Measurements from ENCODE around the gene FOXO1.

Gene FOXO1

GRCh38 chr13:40572961-40573360 lies 93.5 kb downstream of the FOXO1 start:
- no peak for DNase-seq

GRCh38 chr13:40571338-40571963 lies 95.0 kb downstream of the FOXO1 start:
- no peak for DNase-seq

- DNase-seq, result no peak
Measured at GRCh38 chr13:40570930-40571329, 95.5 kb downstream of the FOXO1 start.

- no peak for DNase-seq
Measured at GRCh38 chr13:40569024-40569350, 97.5 kb downstream of the FOXO1 start.

- DNase-seq, result no peak
Measured at GRCh38 chr13:40568246-40569023, 98.0 kb downstream of the FOXO1 start.

GRCh38 chr13:40566811-40567210 lies 99.6 kb downstream of the FOXO1 start:
- no peak for DNase-seq

- no peak for DNase-seq
Measured at GRCh38 chr13:40565282-40566148, 100.9 kb downstream of the FOXO1 start.

- DNase-seq, result no peak
Measured at GRCh38 chr13:40564342-40565001, 102.0 kb downstream of the FOXO1 start.

GRCh38 chr13:40563350-40564125 lies 102.9 kb downstream of the FOXO1 start:
- DNase-seq, result no peak

- no peak for DNase-seq
Measured at GRCh38 chr13:40562975-40563349, 103.5 kb downstream of the FOXO1 start.

- no peak for DNase-seq
Measured at GRCh38 chr13:40559915-40560314, 106.5 kb downstream of the FOXO1 start.

GRCh38 chr13:40558656-40559055 lies 107.8 kb downstream of the FOXO1 start:
- no peak for DNase-seq

- DNase-seq, result no peak
Measured at GRCh38 chr13:40556453-40556852, 110.0 kb downstream of the FOXO1 start.

GRCh38 chr13:40553356-40553755 lies 113.1 kb downstream of the FOXO1 start:
- DNase-seq, result no peak

- DNase-seq, result no peak
Measured at GRCh38 chr13:40552895-40553294, 113.5 kb downstream of the FOXO1 start.

GRCh38 chr13:40550130-40550529 lies 116.3 kb downstream of the FOXO1 start:
- no peak for DNase-seq

GRCh38 chr13:40549500-40550094 lies 116.8 kb downstream of the FOXO1 start:
- no peak for DNase-seq

GRCh38 chr13:40547591-40548315 lies 118.7 kb downstream of the FOXO1 start:
- no peak for DNase-seq

GRCh38 chr13:40546047-40546446 lies 120.4 kb downstream of the FOXO1 start:
- DNase-seq, result no peak

GRCh38 chr13:40540328-40541044 lies 126.0 kb downstream of the FOXO1 start:
- DNase-seq, result no peak
